Inflammatory macrophage (primary cell): Measurements from ENCODE around the gene ZNF507.

Experiments used
- DNase-seq, 2 donors: peaks; one replicate each; pipeline ENCODE4 v3.0.0-alpha.2; 2020 to 2022
- total RNA-seq, 18 experiments: gene quantifications; one replicate each; lab custom pipeline; 2026; ENCODE audit warnings: mixed read lengths in 6 of 18, inconsistent platforms in 2 of 18; lab: John Stamatoyannopoulos, UW

Gene ZNF507
- 0.06 to 3.8 (median 0.82) reads per million in 18 experiments for total RNA-seq

- peak; percentile 36 to 84 for DNase-seq
Observed at GRCh38 chr19:32345261-32346207, at the start of gene ZNF507. TSS of gene ZNF507 (plus strand) at chr19:32345610. CDS start at chr19:32352831, 7,221 bp downstream.

- no peak for DNase-seq
Observed at GRCh38 chr19:32296694-32297093, 48.7 kb upstream of the ZNF507 start.

GRCh38 chr19:32302778-32303177 is 42.6 kb upstream of the ZNF507 start:
- no peak for DNase-seq

GRCh38 chr19:32303193-32303592 is 42.2 kb upstream of the ZNF507 start:
- DNase-seq, result no peak

GRCh38 chr19:32307591-32307990 is 37.8 kb upstream of the ZNF507 start:
- DNase-seq, result no peak

- DNase-seq, result no peak
Observed at GRCh38 chr19:32308431-32309077, 36.9 kb upstream of the ZNF507 start.

- no peak for DNase-seq
Observed at GRCh38 chr19:32309711-32310390, 35.6 kb upstream of the ZNF507 start.

GRCh38 chr19:32311371-32311770 is 34.0 kb upstream of the ZNF507 start:
- no peak for DNase-seq

- DNase-seq, result no peak
Observed at GRCh38 chr19:32313569-32314265, 31.7 kb upstream of the ZNF507 start.

GRCh38 chr19:32316034-32316433 is 29.4 kb upstream of the ZNF507 start:
- no peak for DNase-seq

- DNase-seq, result no peak
Observed at GRCh38 chr19:32317086-32317485, 28.3 kb upstream of the ZNF507 start.

GRCh38 chr19:32318884-32319520 is 26.4 kb upstream of the ZNF507 start:
- peak in 1 of 2 donors; percentile 23 for DNase-seq

GRCh38 chr19:32322541-32322940 is 22.9 kb upstream of the ZNF507 start:
- no peak for DNase-seq

GRCh38 chr19:32324631-32325285 is 20.7 kb upstream of the ZNF507 start:
- no peak for DNase-seq

GRCh38 chr19:32330213-32330857 is 15.1 kb upstream of the ZNF507 start:
- DNase-seq, result no peak

- DNase-seq, result no peak
Observed at GRCh38 chr19:32333227-32333626, 12.2 kb upstream of the ZNF507 start.

GRCh38 chr19:32336259-32337083 is 8.9 kb upstream of the ZNF507 start:
- no peak for DNase-seq

GRCh38 chr19:32337084-32337808 is 8.2 kb upstream of the ZNF507 start:
- no peak for DNase-seq

GRCh38 chr19:32339423-32339822 is 6.0 kb upstream of the ZNF507 start:
- DNase-seq, result no peak
